ENCODE data around the gene TNFAIP3.
"Not testable (repeated sequence)": the region's sequence is repeated elsewhere in the genome, so short reads cannot be mapped to it uniquely, and the experiment has no call there.

The TNFAIP3 gene

GRCh38 chr6:137866914-137867684 is at the start of gene TNFAIP3:
Gene TNFAIP3 (plus strand): TSS chr6:137867259. CDS start chr6:137871228, 3,969 bp downstream.
- peak; percentile 88 for DNase-seq

GRCh38 chr6:137818440-137818839 is 48.6 kb upstream of the TNFAIP3 start:
- no peak for DNase-seq

- no peak for DNase-seq
These were observed 47.3 kb upstream of the TNFAIP3 start for GRCh38 chr6:137819740-137820139.

- no peak for DNase-seq
These were observed 46.6 kb upstream of the TNFAIP3 start for GRCh38 chr6:137820425-137820824.

- no peak for DNase-seq
These were observed 46.1 kb upstream of the TNFAIP3 start for GRCh38 chr6:137820952-137821351.

- no peak for DNase-seq
These were observed 45.6 kb upstream of the TNFAIP3 start for GRCh38 chr6:137821491-137821890.

- DNase-seq: peak; percentile 38
These were observed 43.1 kb upstream of the TNFAIP3 start for GRCh38 chr6:137823826-137824555.

GRCh38 chr6:137824556-137824879 is 42.5 kb upstream of the TNFAIP3 start:
- no peak for DNase-seq

GRCh38 chr6:137824896-137825295 is 42.2 kb upstream of the TNFAIP3 start:
- no peak for DNase-seq

- DNase-seq: no peak
These were observed 39.6 kb upstream of the TNFAIP3 start for GRCh38 chr6:137827411-137827940.

- DNase-seq: no peak
These were observed 38.9 kb upstream of the TNFAIP3 start for GRCh38 chr6:137827977-137828810.

- no peak for DNase-seq
These were observed 37.4 kb upstream of the TNFAIP3 start for GRCh38 chr6:137829641-137830083.

- DNase-seq: no peak
These were observed 36.5 kb upstream of the TNFAIP3 start for GRCh38 chr6:137830511-137830911.

GRCh38 chr6:137832110-137832509 is 34.9 kb upstream of the TNFAIP3 start:
- no peak for DNase-seq

GRCh38 chr6:137834508-137834907 is 32.6 kb upstream of the TNFAIP3 start:
- no peak for DNase-seq

- DNase-seq: no peak
These were observed 30.3 kb upstream of the TNFAIP3 start for GRCh38 chr6:137836788-137837187.

GRCh38 chr6:137838090-137838489 is 29.0 kb upstream of the TNFAIP3 start:
- not testable (repeated sequence) for DNase-seq

GRCh38 chr6:137838597-137838996 is 28.5 kb upstream of the TNFAIP3 start:
- not testable (repeated sequence) for DNase-seq

- no peak for DNase-seq
These were observed 28.0 kb upstream of the TNFAIP3 start for GRCh38 chr6:137839076-137839475.

- no peak for DNase-seq
These were observed 26.8 kb upstream of the TNFAIP3 start for GRCh38 chr6:137840252-137840651.

- DNase-seq: no peak
These were observed 23.8 kb upstream of the TNFAIP3 start for GRCh38 chr6:137843211-137843610.

- not testable (repeated sequence) for DNase-seq
These were observed 22.7 kb upstream of the TNFAIP3 start for GRCh38 chr6:137844327-137844726.

- not testable (repeated sequence) for DNase-seq
These were observed 22.3 kb upstream of the TNFAIP3 start for GRCh38 chr6:137844773-137845172.

Data from hematopoietic multipotent progenitor cell treated with erythropoietin and hydrocortisone succinate and interleukin-3 and kit ligand, for 8 days (in vitro differentiated cells).